Astrocyte of the spinal cord (primary cell): Measurements from ENCODE around the gene PCBP4.

ENCODE experiments used
- DNase-seq: peaks from one replicate; pipeline ENCODE4 v3.0.0; 2011; ENCODE audit warnings: low read depth, low spot score
- H3K4me3 ChIP-seq: 2 replicates; pipeline ENCODE4 v1.5.1; 2011; ENCODE audit warnings: low read depth, mild to moderate bottlenecking, low read length, moderate library complexity
- in situ Hi-C: cut with HindIII; loops from 2 replicates; pipeline ENCODE4 v1.10.0; 2017; ENCODE audit warnings: low sequenced_read_pairs
- TF ChIP-seq, protein P1 (sequence below): IDR thresholded peaks from 2 replicates; pipeline ENCODE4 v1.5.1; 2012; ENCODE audit warnings: low read depth, mild to moderate bottlenecking, low read length, inconsistent platforms

Gene PCBP4

GRCh38 chr3:52007291-52007690 lies 40.0 kb upstream of the PCBP4 start:
- in situ Hi-C loops = no loop called here
- H3K4me3 ChIP-seq = no peak overlapping the region
- DNase-seq = no peak
- TF ChIP-seq, protein P1, sequence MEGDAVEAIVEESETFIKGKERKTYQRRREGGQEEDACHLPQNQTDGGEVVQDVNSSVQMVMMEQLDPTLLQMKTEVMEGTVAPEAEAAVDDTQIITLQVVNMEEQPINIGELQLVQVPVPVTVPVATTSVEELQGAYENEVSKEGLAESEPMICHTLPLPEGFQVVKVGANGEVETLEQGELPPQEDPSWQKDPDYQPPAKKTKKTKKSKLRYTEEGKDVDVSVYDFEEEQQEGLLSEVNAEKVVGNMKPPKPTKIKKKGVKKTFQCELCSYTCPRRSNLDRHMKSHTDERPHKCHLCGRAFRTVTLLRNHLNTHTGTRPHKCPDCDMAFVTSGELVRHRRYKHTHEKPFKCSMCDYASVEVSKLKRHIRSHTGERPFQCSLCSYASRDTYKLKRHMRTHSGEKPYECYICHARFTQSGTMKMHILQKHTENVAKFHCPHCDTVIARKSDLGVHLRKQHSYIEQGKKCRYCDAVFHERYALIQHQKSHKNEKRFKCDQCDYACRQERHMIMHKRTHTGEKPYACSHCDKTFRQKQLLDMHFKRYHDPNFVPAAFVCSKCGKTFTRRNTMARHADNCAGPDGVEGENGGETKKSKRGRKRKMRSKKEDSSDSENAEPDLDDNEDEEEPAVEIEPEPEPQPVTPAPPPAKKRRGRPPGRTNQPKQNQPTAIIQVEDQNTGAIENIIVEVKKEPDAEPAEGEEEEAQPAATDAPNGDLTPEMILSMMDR = no peak

GRCh38 chr3:52006820-52007133 lies 39.5 kb upstream of the PCBP4 start:
- TF ChIP-seq, protein P1 = no peak
- no peak for DNase-seq

DNA sequence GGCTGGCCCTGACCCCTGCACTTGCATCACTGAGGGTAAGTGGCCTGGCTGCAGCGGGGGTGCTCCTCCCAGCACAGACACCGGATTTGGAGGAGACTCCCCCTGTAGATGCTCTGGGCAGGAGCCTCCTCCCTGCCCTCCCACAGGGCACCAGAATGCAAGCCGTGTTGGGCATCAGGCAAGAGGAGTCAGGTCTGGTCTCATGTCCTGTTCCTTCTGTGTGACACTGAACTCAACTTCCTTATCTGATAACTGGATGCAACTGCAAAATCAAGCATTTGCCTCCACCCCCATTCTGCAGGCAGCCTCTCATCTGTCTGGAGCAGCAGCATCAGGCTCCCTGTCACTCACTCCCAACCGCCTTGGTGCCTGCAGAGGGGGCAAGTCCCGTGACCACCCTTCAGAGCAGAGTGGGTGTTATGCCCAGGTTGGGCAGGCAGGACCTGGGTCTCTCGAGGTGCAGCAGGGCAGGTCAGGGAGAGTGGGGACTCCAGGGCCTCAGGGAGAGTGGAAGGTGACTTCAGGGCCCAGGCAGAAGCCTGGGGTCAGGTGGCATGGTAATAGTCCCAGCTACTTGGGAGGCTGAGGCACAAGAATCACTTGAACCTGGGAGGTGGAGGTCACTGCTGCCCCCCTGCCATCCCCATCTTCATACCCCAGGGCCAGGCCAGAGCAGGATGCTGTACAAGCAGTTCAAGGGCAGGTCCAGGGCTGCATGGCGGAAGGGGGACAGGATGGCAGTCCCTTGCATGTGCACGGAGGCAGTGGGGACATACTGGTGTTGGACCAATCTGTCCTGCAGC lies 39.0 kb upstream of the PCBP4 start:
- DNase-seq = no peak
- H3K4me3 ChIP-seq = no peak overlapping the region
- TF ChIP-seq, protein P1 = no peak
- in situ Hi-C loops = no loop called here

More at GRCh38 chr3:52006820-52007133, 39.5 kb upstream of the PCBP4 start:
- in situ Hi-C loops = no loop called here
- H3K4me3 ChIP-seq = no peak overlapping the region

- peak; percentile 47 for DNase-seq
- in situ Hi-C loops = no loop called here
- TF ChIP-seq, protein P1 = no peak
- H3K4me3 ChIP-seq = no peak overlapping the region
These were observed 38.3 kb upstream of the PCBP4 start for GRCh38 chr3:52005571-52005986.

DNA sequence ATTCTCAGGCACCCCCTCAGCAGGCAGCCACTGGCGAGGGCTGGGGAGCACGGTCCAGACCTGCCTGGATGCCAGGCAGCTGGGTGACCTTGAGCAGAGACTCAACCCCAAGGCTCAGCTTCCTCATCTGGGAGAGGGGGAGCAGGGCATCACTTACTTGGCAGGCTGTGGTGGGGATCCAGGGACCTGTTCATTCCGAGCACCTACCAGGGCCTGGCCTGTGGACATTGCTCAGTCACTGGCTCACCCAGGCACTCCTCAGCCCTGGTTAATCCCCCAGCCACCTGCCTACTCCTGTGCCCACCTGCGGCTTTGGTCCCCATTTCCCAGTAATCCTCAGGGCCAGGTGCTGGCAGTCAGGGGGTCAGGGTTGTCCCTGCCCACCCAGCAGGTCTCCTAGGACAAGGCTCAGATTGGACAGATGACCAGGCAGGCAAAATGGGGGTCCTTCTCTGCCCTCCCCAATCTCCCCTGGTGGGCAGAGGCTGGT lies 37.7 kb upstream of the PCBP4 start:
- no peak overlapping the region for H3K4me3 ChIP-seq
- TF ChIP-seq, protein P1 = no peak
- DNase-seq = no peak
- in situ Hi-C loops = no loop called here

DNA sequence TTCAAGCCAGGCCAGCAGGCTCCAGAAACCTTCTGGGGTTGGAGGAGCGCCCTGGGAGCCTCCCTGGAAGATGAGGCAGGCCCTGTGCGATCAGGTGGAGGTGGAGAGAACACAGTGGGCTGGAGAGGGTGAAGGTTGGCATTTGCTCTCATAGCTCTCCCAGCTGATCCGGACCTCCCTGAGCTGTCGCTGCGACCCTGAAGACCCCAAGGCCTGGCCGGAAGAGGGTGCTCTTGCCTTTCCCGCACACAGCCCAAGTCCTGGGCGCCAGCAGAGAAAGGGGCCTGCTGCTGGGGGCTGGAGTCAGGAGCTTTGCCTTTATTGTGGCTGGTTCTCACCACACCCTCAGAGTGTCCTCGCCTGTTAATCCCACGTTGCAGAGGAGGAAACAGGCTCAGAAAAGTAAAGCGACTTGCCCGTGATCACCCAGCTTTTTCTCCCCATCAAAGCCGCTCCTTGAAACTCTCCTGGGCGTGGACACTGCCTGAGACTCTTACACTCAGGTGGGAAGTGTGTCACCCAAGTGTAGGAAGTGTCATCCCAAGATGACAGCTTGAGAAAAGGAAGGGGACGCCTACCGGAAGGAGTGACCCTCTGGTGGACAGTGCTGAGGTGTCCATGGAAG lies 37.0 kb upstream of the PCBP4 start:
- TF ChIP-seq, protein P1 = peak; percentile 80
- in situ Hi-C loops = no loop called here
- no peak overlapping the region for H3K4me3 ChIP-seq
- DNase-seq = peak; percentile 46
